VCaP (cell line): ENCODE measurements around the gene TSEN54.

Experiments
- H3K27ac ChIP-seq: fragments of 450-650 bp; 2 replicates; pipeline ENCODE4 v1.5.1; 2017
- CTCF ChIP-seq: fragments of 450-650 bp; conservative IDR thresholded peaks from 2 replicates; pipeline ENCODE4 v1.5.1; 2017; ENCODE audit warnings: mild to moderate bottlenecking, moderate library complexity

Gene TSEN54

DNA sequence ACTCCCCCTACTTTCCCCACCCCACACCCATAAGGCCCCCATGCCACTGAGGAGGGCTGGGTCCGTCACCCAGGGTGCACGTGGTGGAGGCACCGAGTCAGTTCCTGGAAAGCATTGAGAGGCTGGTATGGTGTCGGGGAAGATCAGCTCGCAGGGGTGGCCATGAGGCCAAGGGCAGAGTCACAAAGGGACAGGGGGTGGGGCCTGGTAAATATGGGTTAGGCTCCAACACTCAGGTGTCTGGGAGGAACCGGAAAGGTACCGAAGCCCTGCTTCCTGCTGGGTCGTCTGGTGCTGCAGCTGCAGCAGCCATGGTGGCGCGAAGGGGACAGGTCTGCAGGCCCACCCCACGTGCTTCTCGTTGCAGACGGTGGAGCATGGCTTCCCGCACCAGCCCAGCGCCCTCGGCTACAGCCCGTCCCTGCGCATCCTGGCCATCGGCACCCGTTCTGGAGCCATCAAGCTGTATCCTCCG, 39.4 kb downstream of the TSEN54 start:
- no peak for TF ChIP-seq CTCF
- no peak overlapping the region for H3K27ac ChIP-seq

GRCh38 chr17:75557075-75557851, 40.9 kb downstream of the TSEN54 start:
- H3K27ac ChIP-seq = no peak overlapping the region; the same call in 1 of the 2 replicates

GRCh38 chr17:75557852-75558665, 41.7 kb downstream of the TSEN54 start:
- no peak for TF ChIP-seq CTCF
- H3K27ac ChIP-seq = no peak overlapping the region; the same call in 1 of the 2 replicates

More at GRCh38 chr17:75557075-75557851, 40.9 kb downstream of the TSEN54 start:
- TF ChIP-seq CTCF = no peak

DNA sequence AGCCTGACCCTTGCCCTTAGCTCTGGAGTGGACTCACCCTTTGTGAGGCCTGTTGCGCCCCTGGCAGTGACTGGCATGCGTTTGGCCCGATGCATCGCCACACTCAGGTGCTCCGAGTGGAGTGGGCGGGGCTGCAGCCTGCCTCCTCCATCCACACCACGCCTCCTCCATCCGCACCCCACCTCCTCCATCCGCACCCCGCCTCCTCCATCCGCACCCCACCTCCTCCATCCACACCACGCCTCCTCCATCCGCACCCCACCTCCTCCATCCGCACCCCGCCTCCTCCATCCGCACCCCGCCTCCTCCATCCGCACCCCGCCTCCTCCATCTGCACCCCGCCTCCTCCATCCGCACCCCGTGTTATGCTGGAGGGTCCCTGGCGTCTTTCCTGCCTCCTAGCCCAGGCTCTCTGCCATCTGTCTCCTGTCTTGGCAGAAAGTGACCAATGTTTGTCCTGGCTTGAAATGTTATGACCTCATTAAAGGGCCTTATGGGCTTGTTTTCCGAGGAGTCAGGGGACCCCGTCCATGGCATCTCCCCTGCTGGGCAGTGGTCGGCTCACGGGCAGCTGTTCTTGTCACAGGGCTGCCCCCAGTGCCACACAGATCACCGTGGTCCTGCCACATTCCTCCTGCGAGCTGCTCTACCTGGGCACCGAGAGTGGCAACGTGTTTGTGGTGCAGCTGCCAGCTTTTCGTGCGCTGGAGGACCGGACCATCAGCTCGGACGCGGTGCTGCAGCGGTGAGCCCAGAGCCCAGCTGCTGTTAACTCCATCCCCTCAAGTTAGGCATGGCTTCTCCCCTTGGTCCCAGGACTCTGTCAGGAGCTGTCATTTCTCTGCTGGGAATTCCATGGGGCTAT, 42.6 kb downstream of the TSEN54 start:
- H3K27ac ChIP-seq = no peak overlapping the region
- TF ChIP-seq CTCF = no peak

DNA sequence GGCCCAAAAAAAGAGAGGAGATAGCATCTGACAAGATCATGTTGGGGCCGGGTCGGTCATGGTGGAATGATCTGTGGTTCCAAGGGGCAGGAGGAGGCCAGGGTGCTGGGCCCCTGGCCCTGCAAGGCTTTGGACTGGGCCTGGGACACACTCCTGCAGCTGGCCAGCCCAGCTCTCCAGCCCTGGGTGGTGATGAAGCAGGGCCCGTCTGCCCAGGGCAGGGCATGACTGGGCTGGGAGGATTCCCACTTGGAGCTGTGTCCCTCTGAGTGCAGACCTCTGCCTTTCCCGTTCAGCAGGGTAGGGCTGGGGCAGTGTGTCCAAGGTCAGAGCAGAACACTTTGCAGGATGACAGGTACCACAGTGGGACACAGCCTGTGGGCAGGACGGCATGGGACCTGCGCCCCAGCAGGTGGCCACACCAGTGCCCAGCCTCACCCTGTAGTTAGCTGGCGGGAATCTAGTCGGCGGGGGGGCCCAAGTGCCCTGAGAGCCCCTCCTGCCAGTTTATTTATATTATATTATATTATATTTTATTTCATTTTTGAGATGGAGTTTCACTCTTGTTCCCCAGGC, 43.7 kb downstream of the TSEN54 start:
- H3K27ac ChIP-seq = no peak overlapping the region

More for the DNA sequence above, 43.7 kb downstream of the TSEN54 start:
- no peak for TF ChIP-seq CTCF
